H9 (cell line): ENCODE measurements around the gene PREX1. TPM values are rescaled to one million over a fixed set of nuclear protein-coding genes. Genes with fewer than 3 reads are reported as not detected.

ENCODE experiments used
- DNase-seq: peaks from one replicate; pipeline ENCODE4 v3.0.0-alpha.2; 2017
- H2AFZ ChIP-seq: one replicate; pipeline ENCODE4 v1.6.1; 2013; ENCODE audit warnings: mild to moderate bottlenecking, low read length, control low read depth, moderate library complexity
- H2AK5ac ChIP-seq: 2 replicates; pipeline ENCODE4 v1.6.1; 2013; ENCODE audit warnings: low read length, control low read depth, mixed read lengths; ENCODE audit not compliant: insufficient read length
- H2BK120ac ChIP-seq: one replicate; pipeline ENCODE4 v1.6.1; 2013; ENCODE audit warnings: low read depth, mild to moderate bottlenecking, low read length, control low read depth, inconsistent platforms; ENCODE audit not compliant: poor library complexity, severe bottlenecking
- H2BK12ac ChIP-seq: 2 replicates; pipeline ENCODE4 v1.6.1; 2013; ENCODE audit warnings: low read length, control low read depth, mixed read lengths, low read depth; ENCODE audit not compliant: insufficient read length
- H2BK15ac ChIP-seq: 2 replicates; pipeline ENCODE4 v1.6.1; 2013; ENCODE audit warnings: low read depth, low read length, control low read depth
- H2BK20ac ChIP-seq: one replicate; pipeline ENCODE4 v1.6.1; 2013; ENCODE audit warnings: low read depth, mild to moderate bottlenecking, low read length, control low read depth, inconsistent platforms; ENCODE audit not compliant: poor library complexity, severe bottlenecking
- H2BK5ac ChIP-seq: 2 replicates; pipeline ENCODE4 v1.6.1; 2013; ENCODE audit warnings: low read length, control low read depth, mixed read lengths; ENCODE audit not compliant: insufficient read length
- H3K14ac ChIP-seq: 2 replicates; pipeline ENCODE4 v1.6.1; 2013; ENCODE audit warnings: low read length, control low read depth; ENCODE audit not compliant: insufficient read depth
- H3K18ac ChIP-seq: 2 replicates; pipeline ENCODE4 v1.6.1; 2013; ENCODE audit warnings: low read depth, mild to moderate bottlenecking, mixed read lengths, low read length, control low read depth; ENCODE audit not compliant: insufficient read length
- H3K23ac ChIP-seq: 2 replicates; pipeline ENCODE4 v1.6.1; 2013; ENCODE audit warnings: low read length, control low read depth, mixed read lengths, low read depth; ENCODE audit not compliant: insufficient read length
- H3K23me2 ChIP-seq: 2 replicates; pipeline ENCODE4 v1.6.1; 2013; ENCODE audit warnings: low read depth, mild to moderate bottlenecking, mixed read lengths, low read length, control low read depth; ENCODE audit not compliant: insufficient read length, poor library complexity, severe bottlenecking
- H3K27ac ChIP-seq: 2 replicates; pipeline ENCODE4 v1.5.1; 2013; ENCODE audit warnings: low read length, control low read depth, mixed read lengths, low read depth; ENCODE audit not compliant: insufficient read length
- H3K27me3 ChIP-seq: 2 replicates; pipeline ENCODE4 v1.6.1; 2013; ENCODE audit warnings: low read length, control low read depth, inconsistent platforms; ENCODE audit not compliant: insufficient read depth
- H3K4ac ChIP-seq: 2 replicates; pipeline ENCODE4 v1.6.1; 2013; ENCODE audit warnings: low read depth, mild to moderate bottlenecking, control low read depth, inconsistent platforms, low read length, moderate library complexity
- H3K4me1 ChIP-seq: 2 replicates; pipeline ENCODE4 v1.6.1; 2013; ENCODE audit warnings: low read length, control low read depth, inconsistent platforms; ENCODE audit not compliant: insufficient read depth
- H3K4me2 ChIP-seq: 2 replicates; pipeline ENCODE4 v1.6.1; 2013; ENCODE audit warnings: low read length, control low read depth, mixed read lengths; ENCODE audit not compliant: insufficient read length, insufficient read depth
- H3K56ac ChIP-seq: 2 replicates; pipeline ENCODE4 v1.6.1; 2013; ENCODE audit warnings: low read depth, mild to moderate bottlenecking, mixed read lengths, low read length, control low read depth; ENCODE audit not compliant: insufficient read length
- H3K79me1 ChIP-seq: 2 replicates; pipeline ENCODE4 v1.6.1; 2013; ENCODE audit warnings: low read depth, mild to moderate bottlenecking, moderate library complexity, low read length, control low read depth, inconsistent platforms; ENCODE audit not compliant: insufficient read depth, poor library complexity, severe bottlenecking
- H3K79me2 ChIP-seq: 2 replicates; pipeline ENCODE4 v1.6.1; 2013; ENCODE audit warnings: low read length, control low read depth, inconsistent platforms; ENCODE audit not compliant: insufficient read depth
- H3K9ac ChIP-seq: 2 replicates; pipeline ENCODE4 v1.6.1; 2013; ENCODE audit warnings: low read length, control low read depth, mixed read lengths; ENCODE audit not compliant: insufficient read length; ENCODE audit errors: extremely low read depth
- H3K9me3 ChIP-seq: one replicate; pipeline ENCODE4 v1.6.1; 2013; ENCODE audit warnings: low read depth, low read length, inconsistent platforms; ENCODE audit not compliant: control insufficient read depth
- H3T11ph ChIP-seq: one replicate; pipeline ENCODE4 v1.6.1; 2013; ENCODE audit warnings: mild to moderate bottlenecking, low read length, control low read depth, inconsistent platforms
- H4K20me1 ChIP-seq: one replicate; pipeline ENCODE4 v1.6.1; 2013; ENCODE audit not compliant: control insufficient read depth, insufficient read length, insufficient read depth
- H4K5ac ChIP-seq: 2 replicates; pipeline ENCODE4 v1.6.1; 2013; ENCODE audit warnings: low read depth, mild to moderate bottlenecking, mixed read lengths, low read length, control low read depth; ENCODE audit not compliant: insufficient read length
- H4K8ac ChIP-seq: replicated peaks from 2 replicates; pipeline ENCODE4 v1.6.1; 2013; ENCODE audit warnings: low read length, control low read depth, mixed read lengths, low read depth; ENCODE audit not compliant: insufficient read length
- H4K91ac ChIP-seq: 2 replicates; pipeline ENCODE4 v1.6.1; 2013; ENCODE audit warnings: low read depth, mild to moderate bottlenecking, moderate library complexity, mixed read lengths, low read length, control low read depth; ENCODE audit not compliant: insufficient read length
- H3K27ac Mint-ChIP-seq, 3 experiments: 2 replicates in 2 of 3; 3 replicates in 1 of 3; pipeline ENCODE4 v1.8.0; 2020 to 2021; ENCODE audit warnings: mixed read lengths in 3 of 3, mild to moderate bottlenecking in 1 of 3, moderate library complexity in 1 of 3
- H3K27me3 Mint-ChIP-seq: 2 replicates; pipeline ENCODE4 v1.8.0; 2021; ENCODE audit warnings: low read depth, mild to moderate bottlenecking, moderate library complexity, mixed read lengths
- H3K36me3 Mint-ChIP-seq, 3 experiments: 2 replicates in 2 of 3; 3 replicates in 1 of 3; pipeline ENCODE4 v1.8.0; 2020 to 2021; ENCODE audit warnings: low read depth in 3 of 3, mixed read lengths in 3 of 3; ENCODE audit not compliant: insufficient read depth in 1 of 3
- H3K4me1 Mint-ChIP-seq, 2 experiments: 2 replicates each; pipeline ENCODE4 v1.8.0; 2020; ENCODE audit warnings: mixed read lengths in 2 of 2
- H3K4me3 Mint-ChIP-seq, 2 experiments: 2 replicates in 1 of 2; 3 replicates in 1 of 2; pipeline ENCODE4 v1.8.0; 2020 to 2021; ENCODE audit warnings: mild to moderate bottlenecking in 2 of 2, mixed read lengths in 2 of 2, moderate library complexity in 1 of 2
- H3K9me3 Mint-ChIP-seq, 2 experiments: 2 replicates in 1 of 2; 3 replicates in 1 of 2; pipeline ENCODE4 v1.8.0; 2020; ENCODE audit warnings: mild to moderate bottlenecking in 2 of 2, mixed read lengths in 2 of 2, moderate library complexity in 1 of 2
- CTCF ChIP-seq: fragments of 200-600 bp; sonication (generic); conservative IDR thresholded peaks from 3 replicates; pipeline ENCODE4 v1.8.0; 2021; ENCODE audit warnings: antibody characterized with exemption, mild to moderate bottlenecking
- WGBS: extraction: QIAGEN DNeasy Blood & Tissue Kit; methylation state at CpG from one replicate; pipeline ENCODE4 v1.1.7; 2013; ENCODE audit warnings: missing lambda C conversion rate, low lambda C conversion rate, mixed read lengths; ENCODE audit not compliant: insufficient read length; ENCODE audit errors: extremely low coverage; 5-methylcytosine and 5-hydroxymethylcytosine counted together
- total RNA-seq: library from RNA; stranded (reverse); gene quantifications from 2 replicates; pipeline ENCODE4 v1.2.1, GENCODE V29; 2021

PREX1 gene
- total RNA-seq, 1 experiment from 2014 or later = 6.6 TPM

GRCh38 chr20:48705240-48706115 is 122.3 kb downstream of the PREX1 start:
- H2BK20ac ChIP-seq = no peak overlapping the region
- DNase-seq = no peak
- no peaks in the 10 kb centered on the region for H3K79me1 ChIP-seq
- no peak overlapping the region for H3T11ph ChIP-seq
- no peaks in the 10 kb centered on the region for H3K27me3 Mint-ChIP-seq
- H3K9me3 ChIP-seq = no peaks in the 10 kb centered on the region
- no peak overlapping the region for H3K56ac ChIP-seq
- H2AK5ac ChIP-seq = no peak overlapping the region
- peaks cover 0 to 5% of the 10 kb centered on the region in 2 experiments; a peak in 1 of 4 replicates for H3K4me1 Mint-ChIP-seq
- no peaks in the 10 kb centered on the region for H3K27me3 ChIP-seq
- no peaks in the 10 kb centered on the region for H4K20me1 ChIP-seq
- TF ChIP-seq CTCF = no peak
- no peak overlapping the region; a peak in 1 of 7 replicates for H3K27ac Mint-ChIP-seq
- H3K14ac ChIP-seq = no peak overlapping the region
- no peaks in the 10 kb centered on the region for H3K23me2 ChIP-seq
- no peak overlapping the region for H2AFZ ChIP-seq
- H3K9ac ChIP-seq = no peak overlapping the region
- no peak overlapping the region for H3K4me3 Mint-ChIP-seq
- no peak overlapping the region for H3K4ac ChIP-seq
- H3K36me3 Mint-ChIP-seq = peaks cover 0 to under 1% (median 0%) of the 10 kb centered on the region in 3 experiments; a peak in 1 of 7 replicates
- H4K8ac ChIP-seq = no peak overlapping the region
- H4K91ac ChIP-seq = no peak overlapping the region
- no peak overlapping the region for H2BK120ac ChIP-seq
- no peaks in the 10 kb centered on the region for H3K4me1 ChIP-seq
- WGBS = 100% methylated on average over 1 of the region's 8 CpGs
- no peak overlapping the region for H3K18ac ChIP-seq
- no peak overlapping the region for H2BK15ac ChIP-seq
- H2BK5ac ChIP-seq = no peak overlapping the region
- H3K9me3 Mint-ChIP-seq = no peaks in the 10 kb centered on the region
- no peak overlapping the region for H3K27ac ChIP-seq
- H3K79me2 ChIP-seq = no peaks in the 10 kb centered on the region
- H3K23ac ChIP-seq = no peak overlapping the region
- no peak overlapping the region for H3K4me2 ChIP-seq
- no peak overlapping the region for H2BK12ac ChIP-seq
- H4K5ac ChIP-seq = no peak overlapping the region
